ENCODE measurements around the gene PAQR8.
A peak's percentile ranks its signal among the peaks of the same experiment; 100 is the strongest.
"Not testable (repeated sequence)": the region's sequence is repeated elsewhere in the genome, so short reads cannot be mapped to it uniquely, and the experiment has no call there.

The PAQR8 gene

GRCh38 chr6:52415333-52415732 is 53.4 kb downstream of the PAQR8 start:
- ATAC-seq: no peak

GRCh38 chr6:52415917-52416628 is 54.1 kb downstream of the PAQR8 start:
- no peak for ATAC-seq

- ATAC-seq: no peak
Observed at GRCh38 chr6:52416629-52417151, 54.7 kb downstream of the PAQR8 start.

GRCh38 chr6:52417675-52418111 is 55.7 kb downstream of the PAQR8 start:
- no peak for ATAC-seq

- no peak for ATAC-seq
Observed at GRCh38 chr6:52418606-52419005, 56.7 kb downstream of the PAQR8 start.

GRCh38 chr6:52419809-52420667 is 58.1 kb downstream of the PAQR8 start, which contains the start of gene EFHC1:
Gene EFHC1, plus strand, starts transcription at chr6:52420342. Its CDS starts 69 bp downstream, at chr6:52420411.
- ATAC-seq: peak; percentile 90 to 92

GRCh38 chr6:52420668-52421358 is 58.9 kb downstream of the PAQR8 start:
- no peak for ATAC-seq

GRCh38 chr6:52422156-52422555 is 60.2 kb downstream of the PAQR8 start:
- no peak for ATAC-seq

- ATAC-seq: no peak
Observed at GRCh38 chr6:52423448-52423847, 61.5 kb downstream of the PAQR8 start.

- ATAC-seq: no peak
Observed at GRCh38 chr6:52423971-52424381, 62.0 kb downstream of the PAQR8 start.

GRCh38 chr6:52424513-52424912 is 62.6 kb downstream of the PAQR8 start:
- no peak for ATAC-seq

- ATAC-seq: no peak
Observed at GRCh38 chr6:52426667-52427066, 64.7 kb downstream of the PAQR8 start.

- not testable (repeated sequence) for ATAC-seq
Observed at GRCh38 chr6:52433294-52433693, 71.3 kb downstream of the PAQR8 start.

GRCh38 chr6:52435345-52435744 is 73.4 kb downstream of the PAQR8 start:
- no peak for ATAC-seq

GRCh38 chr6:52438926-52439325 is 77.0 kb downstream of the PAQR8 start:
- ATAC-seq: no peak

- no peak for ATAC-seq
Observed at GRCh38 chr6:52454556-52454955, 92.6 kb downstream of the PAQR8 start.

GRCh38 chr6:52457096-52457495 is 95.1 kb downstream of the PAQR8 start:
- ATAC-seq: no peak
